GM18907 (cell line): Measurements from ENCODE around the gene TMPRSS7.
"Not testable (repeated sequence)": the region's sequence is repeated elsewhere in the genome, so short reads cannot be mapped to it uniquely, and the experiment has no call there.

Source experiments
- ATAC-seq: cut with Tn5 transposase; IDR thresholded peaks from one replicate; pipeline ENCODE4 v1.9.1; 2021; ENCODE audit warnings: mild to moderate bottlenecking, moderate library complexity; ENCODE audit not compliant: unreplicated experiment

The TMPRSS7 gene

GRCh38 chr3:112011376-112011940 is 23.1 kb upstream of the TMPRSS7 start:
- ATAC-seq, result no peak

- no peak for ATAC-seq
Measured at GRCh38 chr3:112012205-112012992, 22.1 kb upstream of the TMPRSS7 start.

DNA sequence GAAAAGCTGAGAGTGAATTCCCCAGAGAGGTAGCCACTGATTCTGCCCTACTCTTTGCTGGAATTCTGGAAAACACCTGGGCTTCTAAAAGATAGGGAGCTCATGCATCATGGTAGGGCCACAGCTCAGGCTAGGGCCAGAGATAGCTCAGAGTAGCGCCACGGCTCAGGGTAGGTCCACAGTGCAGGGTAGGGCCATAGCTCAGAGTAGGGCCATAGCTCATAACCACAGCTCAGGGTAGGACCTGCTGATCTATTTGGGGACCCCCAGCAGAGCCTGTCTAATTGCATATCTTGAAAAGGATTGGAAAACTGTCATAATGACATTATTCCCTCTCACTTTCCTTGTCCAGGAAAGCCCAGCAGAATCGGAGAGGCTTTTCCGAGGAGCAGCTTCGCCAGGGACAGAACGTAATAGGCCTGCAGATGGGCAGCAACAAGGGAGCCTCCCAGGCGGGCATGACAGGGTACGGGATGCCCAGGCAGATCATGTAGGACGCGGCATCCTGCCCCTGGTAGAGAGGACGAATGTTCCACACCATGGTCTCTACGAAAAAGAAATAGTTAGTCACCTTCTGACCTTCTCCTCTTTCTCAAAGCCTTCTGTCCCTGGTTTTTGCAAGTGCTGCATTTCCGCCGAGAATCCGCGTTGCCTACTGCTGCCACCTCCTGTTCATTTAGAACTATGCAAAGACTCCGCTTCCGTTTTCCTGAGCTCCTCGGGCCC is 21.3 kb upstream of the TMPRSS7 start:
- peak; percentile 94 for ATAC-seq

DNA sequence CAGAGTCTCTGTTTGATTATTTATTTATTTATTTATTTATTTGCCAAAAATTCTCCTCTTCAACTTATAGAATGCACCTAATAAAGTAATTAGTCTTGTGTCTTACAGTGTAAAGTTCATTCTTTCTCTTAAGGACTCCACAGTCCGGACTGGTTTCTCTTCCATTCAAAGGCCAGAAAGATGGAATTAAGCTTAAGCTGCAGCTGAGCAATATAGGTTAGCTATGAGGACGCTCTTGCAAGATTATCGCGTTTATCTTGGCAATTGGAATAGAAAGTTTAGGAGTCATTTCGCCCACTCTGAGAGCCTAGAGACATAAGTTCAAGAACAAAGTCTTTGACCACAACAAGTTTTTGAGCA is 20.8 kb upstream of the TMPRSS7 start:
- ATAC-seq, result no peak

GRCh38 chr3:112017091-112017490 is 17.4 kb upstream of the TMPRSS7 start:
- no peak for ATAC-seq

- no peak for ATAC-seq
Measured at GRCh38 chr3:112018712-112019111, 15.8 kb upstream of the TMPRSS7 start.

- ATAC-seq, result no peak
Measured at GRCh38 chr3:112019716-112020115, 14.8 kb upstream of the TMPRSS7 start.

DNA sequence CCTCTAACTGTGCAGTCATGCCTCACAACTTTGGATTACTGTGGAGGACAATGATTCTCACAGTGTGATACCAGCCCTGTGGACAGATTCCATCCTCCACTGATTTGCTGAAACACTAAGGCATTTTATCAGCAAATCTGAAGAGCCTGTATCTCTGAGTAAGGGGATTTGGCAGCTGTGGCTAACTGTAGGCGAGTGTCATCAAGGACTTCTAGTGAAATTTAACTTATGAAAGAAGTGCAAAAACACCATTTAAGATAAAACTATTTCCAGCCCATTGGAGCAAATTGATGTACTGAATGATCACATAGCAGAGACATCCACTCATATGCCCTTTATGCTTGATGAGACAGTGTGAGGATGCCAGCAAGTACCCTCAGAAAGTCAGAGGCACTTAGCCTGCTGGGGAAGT is 13.9 kb upstream of the TMPRSS7 start:
- no peak for ATAC-seq

GRCh38 chr3:112027142-112027541 is 7.4 kb upstream of the TMPRSS7 start:
- no peak for ATAC-seq

- no peak for ATAC-seq
Measured at GRCh38 chr3:112027826-112028225, 6.7 kb upstream of the TMPRSS7 start.

DNA sequence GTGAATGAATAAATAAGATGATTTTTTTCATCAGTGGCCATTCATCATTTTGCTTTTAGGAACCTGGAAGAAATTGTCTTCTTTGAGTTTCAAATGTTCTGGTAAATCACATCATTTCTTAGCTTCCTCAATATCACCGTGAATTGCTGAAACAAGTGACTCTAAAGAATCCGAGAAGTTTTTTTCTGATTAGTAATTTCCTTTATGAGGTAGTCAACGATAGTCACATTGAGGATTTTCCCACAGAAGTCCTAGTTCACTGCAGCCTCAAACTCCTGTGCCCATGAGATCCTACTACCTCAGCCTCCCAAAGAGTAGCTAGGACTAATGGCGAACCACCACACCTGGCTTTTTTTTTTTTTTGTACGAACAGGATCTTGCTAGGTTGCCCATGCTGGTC is 3.6 kb upstream of the TMPRSS7 start:
- no peak for ATAC-seq

- no peak for ATAC-seq
Measured at GRCh38 chr3:112032098-112032731, 2.3 kb upstream of the TMPRSS7 start.

GRCh38 chr3:112035241-112035640 is 705 bp downstream of the TMPRSS7 start:
- ATAC-seq, result no peak

GRCh38 chr3:112037194-112037593 is 2.7 kb downstream of the TMPRSS7 start:
- ATAC-seq, result not testable (repeated sequence)

DNA sequence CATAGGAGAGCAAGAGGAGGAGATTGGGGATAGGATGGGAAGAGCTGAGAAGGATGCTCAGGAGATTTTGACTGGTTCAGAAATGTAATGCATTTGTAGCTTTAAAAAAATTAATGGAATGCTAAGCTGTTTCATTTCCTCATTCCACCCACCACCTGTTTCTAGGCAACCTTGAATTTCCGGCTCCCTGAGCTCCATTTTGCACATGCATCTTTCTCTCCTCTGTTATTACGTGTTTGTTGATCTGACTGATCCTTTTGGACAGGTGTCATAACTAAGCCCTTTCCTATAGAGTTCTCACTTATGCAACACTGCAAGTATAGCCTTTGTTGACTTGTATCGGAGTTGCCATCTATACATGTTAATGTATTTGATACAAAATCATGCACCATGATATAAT is 4.3 kb downstream of the TMPRSS7 start:
- no peak for ATAC-seq

DNA sequence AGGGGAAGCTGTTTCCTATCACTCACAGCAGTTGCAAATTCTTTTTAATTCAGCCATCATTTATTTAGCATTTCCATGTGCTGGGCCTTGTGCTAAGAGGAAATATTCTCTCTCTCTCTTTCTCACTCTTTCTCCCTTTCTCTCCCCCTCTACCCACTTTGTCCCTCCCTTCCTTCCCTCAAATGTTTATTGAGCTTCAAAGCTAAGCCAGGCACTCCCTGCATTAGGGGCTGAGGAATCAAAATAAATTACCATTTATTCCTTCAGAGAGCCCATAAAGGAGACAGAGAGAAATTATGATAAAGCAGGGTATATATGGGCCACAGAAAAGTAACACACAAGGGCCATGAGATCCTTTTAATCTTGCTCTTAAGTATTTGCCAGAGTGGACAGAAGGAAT is 6.8 kb downstream of the TMPRSS7 start:
- no peak for ATAC-seq

DNA sequence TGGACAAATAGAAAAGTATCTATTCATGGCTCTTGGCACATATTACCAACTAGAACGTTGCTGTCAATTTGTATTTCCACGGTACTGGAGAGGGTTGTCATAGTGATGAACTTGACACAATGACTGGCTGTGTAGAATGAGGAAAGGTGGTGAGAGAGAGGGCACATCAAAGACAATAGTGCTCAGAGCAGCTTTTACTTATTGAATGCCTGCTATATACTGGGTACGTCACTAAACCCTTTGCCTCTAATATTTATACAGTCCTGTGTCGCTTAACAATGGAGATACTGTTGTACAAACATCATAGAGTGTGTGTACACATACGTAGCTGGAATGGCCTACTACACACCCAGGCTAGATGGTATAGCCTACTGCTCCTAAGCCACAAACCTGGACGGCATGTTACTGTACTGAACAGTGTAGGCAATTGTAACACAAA is 8.3 kb downstream of the TMPRSS7 start:
- ATAC-seq, result no peak

GRCh38 chr3:112043621-112044201 is 9.2 kb downstream of the TMPRSS7 start:
- ATAC-seq, result peak; percentile 93

GRCh38 chr3:112046599-112046998 is 12.1 kb downstream of the TMPRSS7 start:
- no peak for ATAC-seq

DNA sequence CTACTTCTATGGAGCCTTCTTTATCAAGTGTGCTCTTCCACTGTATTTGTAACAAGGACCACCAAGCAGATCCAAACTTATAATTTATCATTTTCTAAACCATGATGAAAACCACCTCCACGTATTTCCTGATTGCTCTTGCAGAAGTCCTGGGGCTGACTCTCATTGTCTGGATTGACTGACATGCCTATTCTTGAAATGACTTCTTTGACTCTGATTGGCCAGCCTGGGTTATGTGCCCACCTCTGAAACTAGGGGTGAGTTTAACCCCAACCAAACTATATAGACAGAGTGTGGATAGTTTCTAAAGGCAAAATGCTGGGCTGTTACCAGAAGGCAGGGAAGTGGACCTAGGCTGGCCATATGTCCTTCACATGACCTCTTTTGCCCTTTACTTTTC is 12.7 kb downstream of the TMPRSS7 start:
- no peak for ATAC-seq

- ATAC-seq, result no peak
Measured at GRCh38 chr3:112048911-112049310, 14.4 kb downstream of the TMPRSS7 start.
